Endothelial cell of umbilical vein (primary cell): ENCODE results near the gene SS18L1. TPM values are rescaled to one million over a fixed set of nuclear protein-coding genes. Genes with fewer than 3 reads are reported as not detected.

Experiments used
- BruUV-seq: library from RNA; stranded (reverse); fragments of 400-500 nt; replicated peaks from 2 replicates; lab custom pipeline; 2021; lab: Mats Ljungman, UMichigan
- CTCF ChIA-PET: fragments of 300-600, 350-600 bp; sonication (Branson Sonifier 250); formaldehyde crosslinking; loops from one replicate; lab custom pipeline; 2021; ENCODE audit warnings: antibody characterized with exemption, inconsistent platforms; lab: Charles Lee
- POLR2A ChIA-PET: fragments of 300-600, 350-600 bp; sonication (Branson Sonifier 250); formaldehyde crosslinking; loops from one replicate; lab custom pipeline; 2021; ENCODE audit warnings: antibody characterized with exemption, inconsistent platforms; lab: Charles Lee
- DNase-seq: peaks from one replicate; pipeline ENCODE4 v3.0.0-alpha.2; 2011; ENCODE audit warnings: low read depth, low spot score
- FAIRE-seq: peaks from 2 replicates; lab custom pipeline; 2011; peaks lifted over from hg19 to GRCh38; lab: Jason Lieb, UNC
- H2AFZ ChIP-seq: 2 replicates; pipeline ENCODE4 v1.6.0; 2012; ENCODE audit warnings: low read depth, low read length, control low read depth, inconsistent platforms
- H3K27ac ChIP-seq: 2 replicates; pipeline ENCODE4 v1.5.1; 2011; ENCODE audit warnings: low read depth, mild to moderate bottlenecking, control low read depth, low read length, moderate library complexity; ENCODE audit not compliant: insufficient read depth
- H3K27me3 ChIP-seq, 2 experiments: 2 replicates each; pipeline versions ENCODE4 v1.6.0 to v1.6.1; 2011; ENCODE audit warnings: low read length in 2 of 2, mixed read lengths in 1 of 2; ENCODE audit not compliant: control insufficient read depth in 2 of 2, insufficient read depth in 2 of 2
- H3K36me3 ChIP-seq, 2 experiments: 2 replicates in 1 of 2; 3 replicates in 1 of 2; pipeline ENCODE4 v1.5.1; 2011; ENCODE audit warnings: low read length in 2 of 2, mild to moderate bottlenecking in 1 of 2, moderate library complexity in 1 of 2; ENCODE audit not compliant: control insufficient read depth in 2 of 2, insufficient read depth in 2 of 2; ENCODE audit errors: extremely low read depth in 1 of 2
- H3K4me1 ChIP-seq: 3 replicates; pipeline ENCODE4 v1.5.1; 2011; ENCODE audit warnings: mild to moderate bottlenecking, low read length; ENCODE audit not compliant: control insufficient read depth, insufficient read depth; ENCODE audit errors: extremely low read depth
- H3K4me2 ChIP-seq: 2 replicates; pipeline ENCODE4 v1.6.1; 2011; ENCODE audit warnings: low read length, control low read depth, mixed read lengths; ENCODE audit not compliant: insufficient read depth
- H3K4me3 ChIP-seq, 3 experiments: fragments of 200-600 bp in 1 of 3; sonication (generic), shearing (Covaris generic) in 1 of 3; replicated peaks in 1 of 3; 2 replicates each; pipeline ENCODE4 v1.5.1; 2011 to 2016; ENCODE audit warnings: control low read depth in 3 of 3, low read length in 3 of 3, mild to moderate bottlenecking in 2 of 3, inconsistent platforms in 1 of 3, low read depth in 1 of 3, moderate library complexity in 1 of 3; ENCODE audit not compliant: insufficient read depth in 1 of 3
- H3K79me2 ChIP-seq: 2 replicates; pipeline ENCODE4 v1.6.0; 2012; ENCODE audit warnings: low read length, inconsistent platforms; ENCODE audit not compliant: control insufficient read depth, insufficient read depth
- H3K9ac ChIP-seq: replicated peaks from 2 replicates; pipeline ENCODE3; 2011; ENCODE audit warnings: low read length, control low read depth; ENCODE audit not compliant: insufficient read depth; ENCODE audit errors: extremely low read depth
- H3K9me1 ChIP-seq: replicated peaks from 3 replicates; pipeline ENCODE4 v1.6.0; 2011; ENCODE audit warnings: mild to moderate bottlenecking, low read length; ENCODE audit not compliant: control insufficient read depth, insufficient read depth; ENCODE audit errors: extremely low read depth
- H3K9me3 ChIP-seq: replicated peaks from 2 replicates; pipeline ENCODE4 v1.5.1; 2012; ENCODE audit warnings: low read length, inconsistent platforms; ENCODE audit not compliant: control insufficient read depth, insufficient read depth
- H4K20me1 ChIP-seq: replicated peaks from 2 replicates; pipeline ENCODE3; 2011; ENCODE audit warnings: mild to moderate bottlenecking, low read length; ENCODE audit not compliant: control insufficient read depth, insufficient read depth; ENCODE audit errors: extremely low read depth
- CTCF ChIP-seq, 2 donors: IDR thresholded peaks; 1 replicate in 1 of 2; 2 replicates in 1 of 2; pipeline ENCODE4 v1.5.1; 2011; ENCODE audit warnings: low read length in 2 of 2, mild to moderate bottlenecking in 2 of 2, moderate library complexity in 2 of 2, control low read depth in 1 of 2, inconsistent platforms in 1 of 2, low read depth in 1 of 2; ENCODE audit not compliant: insufficient read depth in 1 of 2; ENCODE audit errors: extremely low read depth in 1 of 2
- EZH2 ChIP-seq: IDR thresholded peaks from 2 replicates; pipeline ENCODE4 v1.6.1; 2012; ENCODE audit warnings: borderline replicate concordance, low read depth, mild to moderate bottlenecking, moderate library complexity, low read length, inconsistent platforms; ENCODE audit not compliant: severe bottlenecking
- FOS ChIP-seq: IDR thresholded peaks from 2 replicates; pipeline ENCODE4 v1.6.1; 2011; ENCODE audit warnings: mild to moderate bottlenecking, low read length, moderate library complexity, borderline replicate concordance; ENCODE audit not compliant: insufficient read depth
- GATA2 ChIP-seq: IDR thresholded peaks from 2 replicates; pipeline ENCODE4 v1.7.0; 2011; ENCODE audit warnings: low read depth, mild to moderate bottlenecking, moderate library complexity, mixed read lengths, low read length; ENCODE audit not compliant: insufficient read length, insufficient read depth
- JUN ChIP-seq: IDR thresholded peaks from 2 replicates; pipeline ENCODE4 v1.6.1; 2011; ENCODE audit warnings: borderline replicate concordance, low read depth; ENCODE audit not compliant: insufficient read length, insufficient read depth
- MAX ChIP-seq: IDR thresholded peaks from 2 replicates; pipeline ENCODE4 v1.6.1; 2011; ENCODE audit not compliant: insufficient read depth, insufficient read length
- MYC ChIP-seq: IDR thresholded peaks from one replicate; pipeline ENCODE4 v1.6.1; 2011; ENCODE audit warnings: mild to moderate bottlenecking, low read depth, low read length
- POLR2A ChIP-seq: IDR thresholded peaks from 2 replicates; pipeline ENCODE4 v1.6.1; 2012; ENCODE audit warnings: low read depth, mild to moderate bottlenecking, control low read depth, low read length
- POLR2AphosphoS5 ChIP-seq: IDR thresholded peaks from 2 replicates; pipeline ENCODE4 v1.6.1; 2012; ENCODE audit warnings: low read depth, mild to moderate bottlenecking, control low read depth, low read length, moderate library complexity; ENCODE audit not compliant: insufficient read depth
- dilution Hi-C: fragments of 300-500 bp; cut with MboI; formaldehyde crosslinking; loops from one replicate; pipeline ENCODE4 v1.15.0; 2019; ENCODE audit warnings: low sequenced_read_pairs; ENCODE audit not compliant: extremely low pct_ligation_motif_present
- intact Hi-C: fragments of 100-400 bp; cut with micrococcal nuclease; formaldehyde crosslinking; loops from one replicate; pipeline ENCODE4 v1.10.0; 2022
- polyA plus RNA-seq, 4 experiments: library from polyadenylated mRNA; depleted of rRNA in 3 of 4; stranded (reverse) in 3 of 4; unstranded in 1 of 4; fragments of >200 nt; gene quantifications; 2 replicates each; pipeline versions ENCODE4 v1.2.1 to v1.2.3, GENCODE V29; 2011 to 2012; ENCODE audit warnings: missing spikeins in 1 of 4
- total RNA-seq: library from RNA; stranded (reverse); gene quantifications from 2 replicates; pipeline ENCODE4 v1.2.3, GENCODE V29; 2021

Gene SS18L1
- total and polyA plus RNA-seq, 2 donors (not counting 3 experiments of a cell fraction or from before 2014, with no cell fraction given), result 15.4 to 21.7 TPM

GRCh38 chr20:62155428-62156253 lies 12.1 kb downstream of the SS18L1 start:
- Histone ChIP-seq H3K79me2 (peaks cover 70% of the 10 kb centered on the region), H3K4me1 (no peaks in the 10 kb centered on the region), H2AFZ (no peak overlapping the region), H3K4me3 (no peak overlapping the region), H3K27ac (no peak overlapping the region), H3K9me3 (no peaks in the 10 kb centered on the region), H4K20me1 (peaks cover 2% of the 10 kb centered on the region), H3K9ac (no peak overlapping the region), H3K4me2 (no peak overlapping the region), H3K36me3 (peaks cover 2 to 14% of the 10 kb centered on the region in 2 experiments), H3K27me3 (no peaks in the 10 kb centered on the region), H3K9me1 (no peaks in the 10 kb centered on the region)
- BruUV-seq, result no TSS peak
- DNase-seq, result no peak
- ChIA-PET CTCF (interaction anchor here (1.1 to 1.2 kb wide), 2 partner anchors 11 to 144 kb away, joined by 6 to 21 read pairs; no protein-coding TSS in a partner anchor), POLR2A (no interaction called here)
- dilution Hi-C loops, result no loop called here
- TF ChIP-seq MYC, result no peak
- no peak for TF ChIP-seq GATA2
- TF ChIP-seq MAX, result no peak
- no peak for TF ChIP-seq JUN
- no peak for TF ChIP-seq FOS
- TF ChIP-seq POLR2AphosphoS5, result no peak
- TF ChIP-seq POLR2A, result no peak
- no peak for TF ChIP-seq EZH2
- no peak for TF ChIP-seq CTCF (IDR thresholded peaks at IDR 0.05; ENCODE audit: extremely low read depth in 1 of 2, insufficient read depth in 1 of 2, low read depth in 1 of 2, low read length in 2 of 2)
- intact Hi-C loops, result no loop called here
- FAIRE-seq, result no peak
